HG02678 (cell line): ENCODE measurements around the gene RBM38.

Source experiments
- ATAC-seq: cut with Tn5 transposase; IDR thresholded peaks from one replicate; pipeline ENCODE4 v1.9.1; 2021; ENCODE audit warnings: mild to moderate bottlenecking, moderate library complexity; ENCODE audit not compliant: unreplicated experiment

RBM38 gene

GRCh38 chr20:57448764-57449354 is 57.7 kb downstream of the RBM38 start:
- no peak for ATAC-seq

GRCh38 chr20:57449398-57450354 is 58.5 kb downstream of the RBM38 start:
- ATAC-seq = no peak

- ATAC-seq = peak; percentile 83
These were observed 59.2 kb downstream of the RBM38 start for GRCh38 chr20:57450419-57450818.

GRCh38 chr20:57450931-57451330 is 59.7 kb downstream of the RBM38 start:
- ATAC-seq = peak; percentile 37

DNA sequence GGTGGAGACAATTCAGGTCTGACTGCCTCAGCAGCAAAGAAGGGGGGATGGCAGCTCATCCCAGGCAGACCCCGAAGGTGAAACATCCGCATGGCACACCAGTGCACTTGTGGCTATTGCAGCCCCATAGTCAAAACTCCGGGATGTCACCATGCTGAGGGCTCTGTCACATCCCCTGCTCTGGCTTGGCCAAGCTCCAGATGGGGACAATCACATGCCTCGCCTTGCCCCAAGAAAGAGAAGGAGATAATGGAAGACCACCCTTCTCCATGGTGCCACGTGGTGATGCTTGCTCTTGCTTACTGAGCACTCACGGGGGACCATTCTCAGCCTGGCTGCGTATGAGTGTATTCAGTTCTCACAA is 60.2 kb downstream of the RBM38 start:
- no peak for ATAC-seq

DNA sequence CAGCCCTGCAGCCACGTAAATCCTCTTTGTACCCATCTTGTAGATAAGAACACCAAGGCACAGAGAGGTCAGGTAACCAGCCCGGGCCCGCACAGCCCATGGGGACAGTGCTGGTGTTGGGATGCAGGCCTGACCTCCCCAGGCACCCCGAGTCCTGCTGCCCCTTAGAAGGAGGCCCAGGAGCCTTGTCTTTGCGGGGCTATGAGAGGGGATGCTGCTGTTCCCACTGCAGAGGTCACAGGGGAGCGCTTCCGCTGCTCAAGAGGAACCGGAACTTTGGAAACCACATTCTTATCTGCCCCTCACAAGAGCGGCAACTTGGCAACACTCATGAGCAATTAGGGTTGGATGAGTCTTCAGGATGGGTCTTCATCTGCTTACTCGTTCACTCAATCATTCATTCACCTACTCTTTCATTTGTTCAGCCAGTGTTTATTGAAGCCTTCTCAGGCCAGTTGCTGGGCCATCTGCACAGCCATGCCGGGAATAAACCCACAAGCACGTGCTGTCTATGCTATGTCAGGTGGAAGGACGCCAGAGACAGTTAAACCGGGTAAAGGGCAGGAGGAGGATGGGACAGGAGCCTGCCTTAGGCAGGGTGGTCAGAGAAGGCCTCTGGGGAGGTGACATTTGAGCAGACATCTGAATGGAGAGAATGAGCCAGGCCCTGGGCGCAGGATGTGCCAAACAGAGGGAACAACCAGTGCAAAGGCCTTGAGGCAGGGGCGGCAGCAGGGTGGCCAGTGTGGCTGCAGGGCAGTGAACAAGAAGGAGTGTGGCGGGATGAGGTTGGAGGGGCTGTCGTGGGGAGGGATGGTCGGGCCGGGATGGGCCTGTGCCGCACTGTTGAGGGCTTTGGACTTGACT is 60.8 kb downstream of the RBM38 start:
- ATAC-seq = peak; percentile 38

DNA sequence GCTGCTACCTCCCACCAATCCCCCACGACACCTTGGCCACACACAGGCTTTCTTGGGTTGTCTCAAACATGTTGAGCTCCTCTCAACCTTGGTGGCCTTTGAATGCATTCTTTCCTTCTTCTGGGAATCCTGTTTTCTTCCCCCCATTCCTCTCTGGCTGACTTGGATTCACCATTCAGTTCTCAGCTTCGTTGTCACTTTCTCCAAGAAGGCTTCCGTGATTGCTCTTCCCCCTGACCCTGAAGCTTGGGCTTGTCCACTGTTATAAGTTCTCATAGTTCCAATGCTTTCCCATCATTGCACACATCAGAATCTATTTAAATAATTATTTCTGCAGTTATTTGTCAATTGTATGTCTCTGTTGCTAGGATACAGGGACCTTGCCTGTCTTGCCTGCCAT is 64.2 kb downstream of the RBM38 start:
- no peak for ATAC-seq

- ATAC-seq = no peak
These were observed 64.9 kb downstream of the RBM38 start for GRCh38 chr20:57456116-57456515.

- no peak for ATAC-seq
These were observed 66.3 kb downstream of the RBM38 start for GRCh38 chr20:57457243-57458095.

- ATAC-seq = no peak
These were observed 67.4 kb downstream of the RBM38 start for GRCh38 chr20:57458400-57459160.
